Measurements from ENCODE around the gene SBK3. TPM values are rescaled to one million over a fixed set of nuclear protein-coding genes. Genes with fewer than 3 reads are reported as not detected.

The SBK3 gene
- total RNA-seq, 1 experiment from 2014 or later, result 1.2 TPM

GRCh38 chr19:55500368-55500952 is 44.9 kb downstream of the SBK3 start:
- no peak overlapping the region for H2AFZ ChIP-seq (ENCODE audit: low read depth, low read length, poor library complexity, severe bottlenecking)
- no peaks in the 10 kb centered on the region for H3K9me3 ChIP-seq (ENCODE audit: control insufficient read depth in 1 of 2, insufficient read depth in 1 of 2, low read depth in 1 of 2, low read length in 2 of 2)
- ChIA-PET RAD21 (ENCODE audit: low non-redundant PET in 1 of 2, low total read pairs in 2 of 2, uncharacterized antibody in 2 of 2, unreplicated experiment in 2 of 2) (no interaction called here), CTCF (no interaction called here), POLR2A (no interaction called here)
- no peak overlapping the region for H3K9ac ChIP-seq (ENCODE audit: low read length)
- BruUV-seq (replicated peaks), result no TSS peak
- H3K9me2 ChIP-seq (ENCODE audit: insufficient read depth), result no peaks in the 10 kb centered on the region
- TF ChIP-seq CBX3 (IDR thresholded peaks at IDR 0.05; ENCODE audit: low read depth) (no peak), ZFX (IDR thresholded peaks at IDR 0.05) (no peak), ZBTB33 (IDR thresholded peaks at IDR 0.05; ENCODE audit: extremely low read depth, insufficient replicate concordance, low read length) (no peak), POLR2A (IDR thresholded peaks at IDR 0.05; ENCODE audit: borderline replicate concordance, extremely low read depth, insufficient read depth, insufficient read length) (no peak), MAX (IDR thresholded peaks at IDR 0.05) (no peak), ATF3 (IDR thresholded peaks at IDR 0.05) (no peak), EZH2 (IDR thresholded peaks at IDR 0.05) (no peak)
- intact Hi-C loops (cut with micrococcal nuclease), result no loop called here
- no peaks in the 10 kb centered on the region for H3K79me2 ChIP-seq (ENCODE audit: insufficient read depth, low read length)
- H3K27me3 ChIP-seq (ENCODE audit: insufficient read depth, low read length), result no peaks in the 10 kb centered on the region
- H3K4me1 ChIP-seq (ENCODE audit: control insufficient read depth in 1 of 2, insufficient read depth in 2 of 2, low read length in 2 of 2), result peaks cover 0 to 11% of the 10 kb centered on the region in 2 experiments; a peak in 1 of 4 replicates
- DNase-seq (ENCODE audit: low read depth, low spot score) (no peak), ATAC-seq (no peak)
- H3K4me3 ChIP-seq (replicated peaks in 1 of 2; ENCODE audit: low read depth in 1 of 2, low read length in 2 of 2), result no peak overlapping the region
- H3K4me2 ChIP-seq (ENCODE audit: low read length), result no peak overlapping the region
- H3K27ac ChIP-seq (ENCODE audit: low read depth, low read length), result no peak overlapping the region
- no peaks in the 10 kb centered on the region for H4K20me1 ChIP-seq (ENCODE audit: insufficient read depth)
- no peaks in the 10 kb centered on the region for H3K36me3 ChIP-seq (ENCODE audit: control insufficient read depth in 1 of 2, insufficient read depth in 2 of 2, low read length in 2 of 2)

Measured in HCT116 (cell line).